HepG2 (cell line): Measurements from ENCODE around the gene NUDT2. TPM values are rescaled to one million over a fixed set of nuclear protein-coding genes. Genes with fewer than 3 reads are reported as not detected.

Experiments
- BCL6 ChIP-seq: IDR thresholded peaks from 2 replicates; pipeline ENCODE4 v1.6.1; 2016; ENCODE audit warnings: missing genetic modification reagents, missing compliant biosample characterization
- CC2D1A ChIP-seq: sonication (generic); formaldehyde crosslinking; IDR thresholded peaks from 2 replicates; pipeline ENCODE4 v1.8.1; 2023; ENCODE audit warnings: mild to moderate bottlenecking, missing genetic modification reagents
- HOXA9 ChIP-seq: sonication (generic); formaldehyde crosslinking; IDR thresholded peaks from 2 replicates; pipeline ENCODE4 v1.8.1; 2022; ENCODE audit warnings: missing genetic modification reagents, mild to moderate bottlenecking, moderate library complexity, borderline replicate concordance
- SMAD3 ChIP-seq: sonication (generic); formaldehyde crosslinking; IDR thresholded peaks from 2 replicates; pipeline ENCODE4 v1.4.0; 2020; ENCODE audit warnings: missing genetic modification reagents
- ZMYM2 ChIP-seq: sonication (generic); formaldehyde crosslinking; IDR thresholded peaks from 2 replicates; pipeline ENCODE4 v1.8.0; 2022; ENCODE audit warnings: mild to moderate bottlenecking, missing genetic modification reagents
- ZNF234 ChIP-seq: sonication (generic); formaldehyde crosslinking; conservative IDR thresholded peaks from 2 replicates; pipeline ENCODE4 v1.5.1; 2020; ENCODE audit warnings: mild to moderate bottlenecking, missing genetic modification reagents
- ZNF709 ChIP-seq: sonication (generic); formaldehyde crosslinking; IDR thresholded peaks from 2 replicates; pipeline ENCODE4 v1.5.0; 2020; ENCODE audit warnings: mild to moderate bottlenecking, missing genetic modification reagents
- ZNF790 ChIP-seq: sonication (generic); formaldehyde crosslinking; IDR thresholded peaks from 2 replicates; pipeline ENCODE4 v1.8.0; 2022; ENCODE audit warnings: missing genetic modification reagents, mild to moderate bottlenecking, borderline replicate concordance
- polyA plus RNA-seq, 8 experiments: library from polyadenylated mRNA; depleted of rRNA in 3 of 8; stranded (reverse) in 7 of 8; unstranded in 1 of 8; fragments of >200 nt; fragmentation: Illumina TruSeq in 4 of 8; extraction: Trizol in 4 of 8; gene quantifications; 2 replicates each; pipeline versions ENCODE4 v1.2.1 to v1.2.3, GENCODE V29; 2011 to 2016; ENCODE audit warnings: low read depth in 4 of 8, missing spikeins in 1 of 8, mixed read lengths in 1 of 8; ENCODE audit not compliant: insufficient read depth in 1 of 8
- total RNA-seq, 5 experiments: library from RNA; depleted of rRNA; stranded (reverse); fragments of >200 nt; fragmentation: Illumina TruSeq; extraction: Trizol; gene quantifications; 2 replicates each; pipeline ENCODE4 v1.2.3, GENCODE V29; 2016; ENCODE audit warnings: low read depth in 1 of 5
- TF ChIP-seq, protein P1 (sequence below): sonication (generic); formaldehyde crosslinking; IDR thresholded peaks from 2 replicates; pipeline ENCODE4 v1.4.0; 2020; ENCODE audit warnings: mild to moderate bottlenecking, missing genetic modification reagents
- TF ChIP-seq, protein P2 (sequence below): sonication (generic); formaldehyde crosslinking; IDR thresholded peaks from 2 replicates; pipeline ENCODE4 v1.5.0; 2020; ENCODE audit warnings: mild to moderate bottlenecking, missing genetic modification reagents
- TF ChIP-seq, protein P3 (sequence below): sonication (generic); formaldehyde crosslinking; IDR thresholded peaks from 2 replicates; pipeline ENCODE4 v1.9.0; 2021; ENCODE audit warnings: missing genetic modification reagents, borderline replicate concordance
- TF ChIP-seq, protein P4 (sequence below): sonication (generic); formaldehyde crosslinking; IDR thresholded peaks from 2 replicates; pipeline ENCODE4 v1.4.0; 2020; ENCODE audit warnings: mild to moderate bottlenecking, missing genetic modification reagents
- TF ChIP-seq, protein P5 (sequence below): fragments of 450-650 bp; IDR thresholded peaks from 2 replicates; pipeline ENCODE4 v1.6.1; 2016

NUDT2 gene
- total and polyA plus RNA-seq, 2 of the 13 experiments (the other 11 are each of a cell fraction or from before 2014, with no cell fraction given), result 19.9 to 24.6 TPM

DNA sequence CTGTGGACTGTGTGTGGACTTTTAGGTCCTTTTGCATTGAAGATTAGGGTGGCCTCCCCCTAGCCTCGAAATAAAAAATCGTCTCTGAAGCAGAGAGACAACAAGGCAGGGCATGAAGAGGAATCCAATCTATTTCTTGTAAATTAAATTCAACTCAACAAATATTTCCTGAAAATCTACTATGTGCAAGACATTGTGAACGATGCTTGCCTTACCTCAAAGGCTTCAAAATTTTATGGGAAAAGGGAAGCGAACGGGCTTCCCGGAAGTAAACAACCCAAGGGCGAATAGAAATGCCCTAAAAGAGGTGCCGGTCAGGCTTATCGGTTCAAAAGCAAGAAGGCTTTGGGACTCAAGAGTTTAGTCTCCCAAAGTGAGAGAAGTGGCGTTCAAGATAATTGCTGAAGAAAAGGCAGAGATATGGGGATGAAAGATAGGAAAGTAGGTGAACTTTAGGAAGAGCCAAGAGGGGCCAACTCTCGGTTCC is 826 bp upstream of the NUDT2 start (continued):
- TF ChIP-seq, protein P1, sequence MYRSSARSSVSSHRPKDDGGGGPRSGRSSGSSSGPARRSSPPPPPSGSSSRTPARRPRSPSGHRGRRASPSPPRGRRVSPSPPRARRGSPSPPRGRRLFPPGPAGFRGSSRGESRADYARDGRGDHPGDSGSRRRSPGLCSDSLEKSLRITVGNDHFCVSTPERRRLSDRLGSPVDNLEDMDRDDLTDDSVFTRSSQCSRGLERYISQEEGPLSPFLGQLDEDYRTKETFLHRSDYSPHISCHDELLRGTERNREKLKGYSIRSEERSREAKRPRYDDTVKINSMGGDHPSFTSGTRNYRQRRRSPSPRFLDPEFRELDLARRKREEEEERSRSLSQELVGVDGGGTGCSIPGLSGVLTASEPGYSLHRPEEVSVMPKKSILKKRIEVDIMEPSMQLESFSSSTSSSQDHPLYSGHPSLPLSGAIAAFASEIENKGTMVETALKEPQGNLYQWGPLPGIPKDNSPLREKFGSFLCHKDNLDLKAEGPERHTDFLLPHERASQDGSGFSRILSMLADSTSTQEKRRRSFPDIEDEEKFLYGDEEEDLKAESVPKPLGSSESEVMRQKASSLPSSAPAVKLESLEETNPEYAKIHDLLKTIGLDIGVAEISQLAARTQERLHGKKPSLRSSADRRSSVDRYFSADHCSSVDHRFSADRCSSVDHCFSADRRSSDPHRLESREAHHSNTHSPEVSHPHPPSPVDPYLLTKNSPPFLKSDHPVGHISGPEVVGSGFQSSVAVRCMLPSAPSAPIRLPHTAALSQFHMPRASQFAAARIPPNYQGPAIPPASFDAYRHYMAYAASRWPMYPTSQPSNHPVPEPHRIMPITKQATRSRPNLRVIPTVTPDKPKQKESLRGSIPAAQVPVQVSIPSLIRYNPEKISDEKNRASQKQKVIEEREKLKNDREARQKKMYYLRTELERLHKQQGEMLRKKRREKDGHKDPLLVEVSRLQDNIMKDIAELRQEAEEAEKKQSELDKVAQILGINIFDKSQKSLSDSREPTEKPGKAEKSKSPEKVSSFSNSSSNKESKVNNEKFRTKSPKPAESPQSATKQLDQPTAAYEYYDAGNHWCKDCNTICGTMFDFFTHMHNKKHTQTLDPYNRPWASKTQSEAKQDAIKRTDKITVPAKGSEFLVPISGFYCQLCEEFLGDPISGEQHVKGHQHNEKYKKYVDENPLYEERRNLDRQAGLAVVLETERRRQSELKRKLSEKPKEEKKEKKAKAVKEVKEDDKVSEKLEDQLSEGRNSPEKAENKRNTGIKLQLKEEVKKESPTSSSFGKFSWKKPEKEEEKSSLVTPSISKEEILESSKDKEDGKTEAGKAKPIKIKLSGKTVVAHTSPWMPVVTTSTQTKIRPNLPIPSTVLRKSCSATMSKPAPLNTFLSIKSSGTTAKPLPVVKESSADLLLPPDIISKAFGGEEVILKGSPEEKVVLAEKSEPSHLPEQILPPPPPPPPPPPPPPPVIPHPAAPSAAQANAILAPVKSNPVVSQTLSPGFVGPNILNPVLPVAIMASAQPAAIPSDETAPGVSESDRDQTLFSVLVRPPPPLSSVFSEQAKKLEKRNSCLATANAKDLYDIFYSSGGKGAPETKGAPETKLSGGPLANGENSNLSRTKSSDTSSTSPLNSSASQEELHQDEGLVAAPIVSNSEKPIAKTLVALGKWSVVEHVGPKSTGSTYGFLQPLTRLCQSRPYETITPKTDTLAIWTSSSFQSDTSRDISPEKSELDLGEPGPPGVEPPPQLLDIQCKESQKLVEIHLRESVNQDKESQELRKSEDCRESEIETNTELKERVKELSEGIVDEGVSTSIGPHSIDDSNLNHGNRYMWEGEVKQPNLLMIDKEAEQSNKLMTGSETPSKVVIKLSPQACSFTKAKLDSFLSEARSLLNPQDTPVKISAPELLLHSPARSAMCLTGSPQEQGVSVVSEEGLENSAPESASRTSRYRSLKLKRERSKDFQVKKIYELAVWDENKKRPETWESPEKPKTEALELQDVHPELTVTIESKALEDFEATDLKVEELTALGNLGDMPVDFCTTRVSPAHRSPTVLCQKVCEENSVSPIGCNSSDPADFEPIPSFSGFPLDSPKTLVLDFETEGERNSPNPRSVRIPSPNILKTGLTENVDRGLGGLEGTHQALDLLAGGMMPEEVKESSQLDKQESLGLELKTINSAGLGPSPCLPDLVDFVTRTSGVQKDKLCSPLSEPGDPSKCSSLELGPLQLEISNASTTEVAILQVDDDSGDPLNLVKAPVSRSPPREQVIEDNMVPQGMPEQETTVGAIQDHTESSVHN, result no peak
- TF ChIP-seq ZNF709 (0 out of 2 replicates have a peak, but pooled peaks have one; percentile 37), SMAD3 (CRISPR knock-in tag) (no peak), ZMYM2 (no peak), HOXA9 (CRISPR knock-in tag) (no peak), CC2D1A (no peak), ZNF790 (0 out of 2 replicates have a peak, but pooled peaks have one; percentile 17), BCL6 (CRISPR knock-in tag) (no peak), ZNF234 (no peak)
- TF ChIP-seq, protein P2, sequence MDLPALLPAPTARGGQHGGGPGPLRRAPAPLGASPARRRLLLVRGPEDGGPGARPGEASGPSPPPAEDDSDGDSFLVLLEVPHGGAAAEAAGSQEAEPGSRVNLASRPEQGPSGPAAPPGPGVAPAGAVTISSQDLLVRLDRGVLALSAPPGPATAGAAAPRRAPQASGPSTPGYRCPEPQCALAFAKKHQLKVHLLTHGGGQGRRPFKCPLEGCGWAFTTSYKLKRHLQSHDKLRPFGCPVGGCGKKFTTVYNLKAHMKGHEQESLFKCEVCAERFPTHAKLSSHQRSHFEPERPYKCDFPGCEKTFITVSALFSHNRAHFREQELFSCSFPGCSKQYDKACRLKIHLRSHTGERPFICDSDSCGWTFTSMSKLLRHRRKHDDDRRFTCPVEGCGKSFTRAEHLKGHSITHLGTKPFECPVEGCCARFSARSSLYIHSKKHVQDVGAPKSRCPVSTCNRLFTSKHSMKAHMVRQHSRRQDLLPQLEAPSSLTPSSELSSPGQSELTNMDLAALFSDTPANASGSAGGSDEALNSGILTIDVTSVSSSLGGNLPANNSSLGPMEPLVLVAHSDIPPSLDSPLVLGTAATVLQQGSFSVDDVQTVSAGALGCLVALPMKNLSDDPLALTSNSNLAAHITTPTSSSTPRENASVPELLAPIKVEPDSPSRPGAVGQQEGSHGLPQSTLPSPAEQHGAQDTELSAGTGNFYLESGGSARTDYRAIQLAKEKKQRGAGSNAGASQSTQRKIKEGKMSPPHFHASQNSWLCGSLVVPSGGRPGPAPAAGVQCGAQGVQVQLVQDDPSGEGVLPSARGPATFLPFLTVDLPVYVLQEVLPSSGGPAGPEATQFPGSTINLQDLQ (CRISPR knock-in tag), result no peak
- TF ChIP-seq, protein P3, sequence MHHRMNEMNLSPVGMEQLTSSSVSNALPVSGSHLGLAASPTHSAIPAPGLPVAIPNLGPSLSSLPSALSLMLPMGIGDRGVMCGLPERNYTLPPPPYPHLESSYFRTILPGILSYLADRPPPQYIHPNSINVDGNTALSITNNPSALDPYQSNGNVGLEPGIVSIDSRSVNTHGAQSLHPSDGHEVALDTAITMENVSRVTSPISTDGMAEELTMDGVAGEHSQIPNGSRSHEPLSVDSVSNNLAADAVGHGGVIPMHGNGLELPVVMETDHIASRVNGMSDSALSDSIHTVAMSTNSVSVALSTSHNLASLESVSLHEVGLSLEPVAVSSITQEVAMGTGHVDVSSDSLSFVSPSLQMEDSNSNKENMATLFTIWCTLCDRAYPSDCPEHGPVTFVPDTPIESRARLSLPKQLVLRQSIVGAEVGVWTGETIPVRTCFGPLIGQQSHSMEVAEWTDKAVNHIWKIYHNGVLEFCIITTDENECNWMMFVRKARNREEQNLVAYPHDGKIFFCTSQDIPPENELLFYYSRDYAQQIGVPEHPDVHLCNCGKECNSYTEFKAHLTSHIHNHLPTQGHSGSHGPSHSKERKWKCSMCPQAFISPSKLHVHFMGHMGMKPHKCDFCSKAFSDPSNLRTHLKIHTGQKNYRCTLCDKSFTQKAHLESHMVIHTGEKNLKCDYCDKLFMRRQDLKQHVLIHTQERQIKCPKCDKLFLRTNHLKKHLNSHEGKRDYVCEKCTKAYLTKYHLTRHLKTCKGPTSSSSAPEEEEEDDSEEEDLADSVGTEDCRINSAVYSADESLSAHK (CRISPR knock-in tag), result no peak
- TF ChIP-seq, protein P4, sequence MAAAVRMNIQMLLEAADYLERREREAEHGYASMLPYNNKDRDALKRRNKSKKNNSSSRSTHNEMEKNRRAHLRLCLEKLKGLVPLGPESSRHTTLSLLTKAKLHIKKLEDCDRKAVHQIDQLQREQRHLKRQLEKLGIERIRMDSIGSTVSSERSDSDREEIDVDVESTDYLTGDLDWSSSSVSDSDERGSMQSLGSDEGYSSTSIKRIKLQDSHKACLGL (CRISPR knock-in tag), result no peak
- TF ChIP-seq, protein P5, sequence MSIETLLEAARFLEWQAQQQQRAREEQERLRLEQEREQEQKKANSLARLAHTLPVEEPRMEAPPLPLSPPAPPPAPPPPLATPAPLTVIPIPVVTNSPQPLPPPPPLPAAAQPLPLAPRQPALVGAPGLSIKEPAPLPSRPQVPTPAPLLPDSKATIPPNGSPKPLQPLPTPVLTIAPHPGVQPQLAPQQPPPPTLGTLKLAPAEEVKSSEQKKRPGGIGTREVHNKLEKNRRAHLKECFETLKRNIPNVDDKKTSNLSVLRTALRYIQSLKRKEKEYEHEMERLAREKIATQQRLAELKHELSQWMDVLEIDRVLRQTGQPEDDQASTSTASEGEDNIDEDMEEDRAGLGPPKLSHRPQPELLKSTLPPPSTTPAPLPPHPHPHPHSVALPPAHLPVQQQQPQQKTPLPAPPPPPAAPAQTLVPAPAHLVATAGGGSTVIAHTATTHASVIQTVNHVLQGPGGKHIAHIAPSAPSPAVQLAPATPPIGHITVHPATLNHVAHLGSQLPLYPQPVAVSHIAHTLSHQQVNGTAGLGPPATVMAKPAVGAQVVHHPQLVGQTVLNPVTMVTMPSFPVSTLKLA, result no peak
